ENCODE data around the gene CERS6.

DNA sequence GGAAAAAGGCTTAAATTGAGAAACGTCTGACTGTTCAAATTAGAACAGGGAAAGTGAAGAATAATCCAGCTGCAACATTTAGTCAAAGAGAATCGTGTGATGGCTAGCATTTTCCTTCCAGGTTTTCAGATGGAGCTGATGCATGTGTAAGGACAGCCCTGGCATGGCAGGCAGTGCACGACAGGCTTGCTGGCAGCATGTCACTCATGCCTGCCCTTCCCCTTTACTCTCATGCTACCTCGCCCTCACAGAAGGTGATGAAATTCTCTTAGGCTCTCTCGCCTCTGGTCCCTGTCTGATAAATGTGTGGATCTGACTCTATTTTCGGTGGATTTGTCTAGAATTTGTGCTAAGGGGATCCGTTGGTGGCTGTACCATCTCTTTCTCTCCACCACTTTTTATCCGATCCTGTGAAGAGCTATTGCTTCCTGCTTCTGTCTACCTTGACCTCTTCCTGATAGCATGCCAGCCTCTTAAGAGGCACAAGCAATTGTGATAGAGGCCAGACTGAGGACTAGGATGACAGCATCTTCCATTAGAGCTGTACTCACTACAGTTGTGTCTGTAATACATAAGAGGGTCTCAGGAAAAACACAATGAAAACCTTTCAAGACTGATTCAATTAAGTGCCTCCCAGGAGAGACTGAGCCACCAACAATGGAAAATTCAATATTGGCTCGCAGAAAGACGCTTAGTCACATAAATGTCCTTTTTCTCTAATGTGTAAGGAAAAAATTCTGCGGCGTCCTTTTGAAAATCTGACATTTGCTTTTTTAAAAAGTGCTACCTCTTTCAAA lies 280.8 kb downstream of the CERS6 start:
- no peak for TF ChIP-seq EZH2 (IDR thresholded peaks at IDR 0.05)
- TF ChIP-seq POLR2AphosphoS5 (IDR thresholded peaks at IDR 0.05; ENCODE audit: borderline replicate concordance, low read depth, low read length), result no peak

Measured in SK-N-MC (cell line).